ENCODE data around the gene ZNF816.
A peak's percentile ranks its signal among the peaks of the same experiment; 100 is the strongest.
"Not testable (repeated sequence)": the region's sequence is repeated elsewhere in the genome, so short reads cannot be mapped to it uniquely, and the experiment has no call there.

ZNF816 gene

GRCh38 chr19:52938761-52939160 is 23.9 kb downstream of the ZNF816 start:
- TF ChIP-seq ZFX (IDR thresholded peaks at IDR 0.05), result no peak
- TF ChIP-seq, protein P1, sequence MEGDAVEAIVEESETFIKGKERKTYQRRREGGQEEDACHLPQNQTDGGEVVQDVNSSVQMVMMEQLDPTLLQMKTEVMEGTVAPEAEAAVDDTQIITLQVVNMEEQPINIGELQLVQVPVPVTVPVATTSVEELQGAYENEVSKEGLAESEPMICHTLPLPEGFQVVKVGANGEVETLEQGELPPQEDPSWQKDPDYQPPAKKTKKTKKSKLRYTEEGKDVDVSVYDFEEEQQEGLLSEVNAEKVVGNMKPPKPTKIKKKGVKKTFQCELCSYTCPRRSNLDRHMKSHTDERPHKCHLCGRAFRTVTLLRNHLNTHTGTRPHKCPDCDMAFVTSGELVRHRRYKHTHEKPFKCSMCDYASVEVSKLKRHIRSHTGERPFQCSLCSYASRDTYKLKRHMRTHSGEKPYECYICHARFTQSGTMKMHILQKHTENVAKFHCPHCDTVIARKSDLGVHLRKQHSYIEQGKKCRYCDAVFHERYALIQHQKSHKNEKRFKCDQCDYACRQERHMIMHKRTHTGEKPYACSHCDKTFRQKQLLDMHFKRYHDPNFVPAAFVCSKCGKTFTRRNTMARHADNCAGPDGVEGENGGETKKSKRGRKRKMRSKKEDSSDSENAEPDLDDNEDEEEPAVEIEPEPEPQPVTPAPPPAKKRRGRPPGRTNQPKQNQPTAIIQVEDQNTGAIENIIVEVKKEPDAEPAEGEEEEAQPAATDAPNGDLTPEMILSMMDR (conservative IDR thresholded peaks at IDR 0.05), result no peak

GRCh38 chr19:52936954-52937325 is 25.7 kb downstream of the ZNF816 start:
- H3K27ac ChIP-seq, result no peak overlapping the region
- TF ChIP-seq ZFX (IDR thresholded peaks at IDR 0.05), result no peak
- TF ChIP-seq, protein P1 (conservative IDR thresholded peaks at IDR 0.05), result no peak

More at GRCh38 chr19:52938761-52939160, 23.9 kb downstream of the ZNF816 start:
- H3K27ac ChIP-seq, result peak overlapping the region; percentile 64

- no peak for TF ChIP-seq ZFX (IDR thresholded peaks at IDR 0.05)
- TF ChIP-seq, protein P1 (conservative IDR thresholded peaks at IDR 0.05), result no peak
- no peak overlapping the region for H3K27ac ChIP-seq
Observed at GRCh38 chr19:52936151-52936953, 26.3 kb downstream of the ZNF816 start.

GRCh38 chr19:52935434-52935833 is 27.2 kb downstream of the ZNF816 start:
- TF ChIP-seq, protein P1 (conservative IDR thresholded peaks at IDR 0.05), result no peak
- TF ChIP-seq ZFX (IDR thresholded peaks at IDR 0.05), result no peak
- no peak overlapping the region for H3K27ac ChIP-seq

DNA sequence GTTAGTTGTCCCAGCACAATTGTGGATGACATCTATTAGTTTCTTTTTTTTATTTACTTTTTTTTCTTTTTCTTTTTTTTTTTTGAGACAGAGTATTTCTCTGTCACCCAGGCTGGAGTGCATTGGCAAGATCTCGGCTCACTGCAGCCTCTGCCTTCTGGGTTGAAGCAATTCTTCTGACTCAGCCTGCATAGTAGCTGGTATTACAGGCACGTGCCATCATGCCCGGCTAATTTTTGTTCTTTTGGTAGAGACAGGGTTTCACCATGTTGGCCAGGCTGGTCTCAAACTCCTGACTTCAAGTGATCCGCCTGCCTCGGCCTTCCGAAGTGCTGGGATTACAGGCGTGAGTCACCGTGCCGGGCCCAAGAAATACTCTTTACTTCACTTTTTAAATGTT is 38.0 kb downstream of the ZNF816 start:
- H3K27ac ChIP-seq, result not testable (repeated sequence)

- H3K27ac ChIP-seq, result no peak overlapping the region
- TF ChIP-seq ZFX (IDR thresholded peaks at IDR 0.05), result no peak
- TF ChIP-seq, protein P1 (conservative IDR thresholded peaks at IDR 0.05), result no peak
Observed at GRCh38 chr19:52923778-52924593, 38.7 kb downstream of the ZNF816 start.

DNA sequence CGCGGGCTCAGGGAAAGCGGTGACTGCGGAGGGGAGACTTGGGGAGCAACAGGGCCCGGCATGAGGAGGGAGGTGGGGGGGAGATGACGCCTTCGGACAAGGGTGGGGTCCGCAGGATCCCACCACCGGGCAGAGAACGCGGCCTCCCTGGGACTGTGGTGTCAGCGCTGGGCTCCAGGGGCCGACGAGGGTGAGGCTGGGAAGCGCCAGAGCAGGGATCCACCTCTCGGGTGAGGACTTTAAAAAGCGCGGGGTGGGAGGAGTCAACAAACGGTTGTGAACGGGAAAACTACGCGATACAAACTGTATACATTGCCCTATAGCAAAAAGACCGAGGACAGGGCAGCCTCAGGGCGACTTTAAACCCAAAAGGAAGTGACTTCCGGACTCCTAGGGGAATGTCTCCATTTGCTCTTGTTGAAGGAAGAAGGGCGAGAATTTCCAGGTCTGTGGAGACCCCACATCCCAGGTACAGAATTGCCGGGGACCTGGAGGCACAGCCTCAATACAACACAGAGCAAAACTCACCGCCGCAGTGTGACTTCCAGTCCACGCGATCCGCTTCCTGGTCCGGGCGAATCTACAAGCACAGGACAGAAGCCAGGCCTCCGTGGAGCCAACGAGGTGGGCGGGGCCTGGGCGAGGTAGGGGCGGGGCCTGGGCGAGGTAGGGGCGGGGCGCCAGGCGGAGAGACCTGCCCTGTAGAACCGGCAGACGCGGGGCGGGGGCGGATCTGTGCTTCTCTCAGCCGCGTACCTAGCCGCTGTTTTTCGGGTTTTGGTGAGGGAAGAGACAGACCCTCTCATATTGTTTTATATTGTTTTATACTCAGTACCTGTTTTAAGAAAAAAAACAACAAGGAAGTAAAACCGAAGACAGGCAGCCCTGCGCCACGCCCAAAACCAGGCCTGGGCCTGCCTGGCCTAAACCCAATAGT is 39.6 kb downstream of the ZNF816 start, which contains the start of gene ZNF888:
Gene ZNF888 (minus strand): TSS at position 588 of the 937 bp plus-strand sequence. CDS start 5,555 bp downstream, outside the sequence.
- TF ChIP-seq ZFX (IDR thresholded peaks at IDR 0.05), result peak; percentile 7; the same call in 1 of the 2 replicates
- TF ChIP-seq, protein P1 (conservative IDR thresholded peaks at IDR 0.05), result no peak
- peak within 1 kb of the TSS; percentile 77 for H3K27ac ChIP-seq
